Stomach (tissue), 4 donors: ENCODE data around the gene SRP19.

Experiments used
- CTCF ChIP-seq, 7 experiments: fragments of 450-650 bp in 4 of 7; fragments of 200-600 bp in 3 of 7; sonication (generic) in 3 of 7; IDR thresholded peaks; one replicate each; pipeline ENCODE4 v1.5.1; 2016 to 2019; ENCODE audit warnings: antibody characterized with exemption in 7 of 7, control low read depth in 2 of 7, mild to moderate bottlenecking in 1 of 7
- POLR2A ChIP-seq, 4 donors: fragments of 450-650 bp; IDR thresholded peaks; one replicate each; pipeline ENCODE4 v1.6.1; 2016; ENCODE audit warnings: antibody characterized with exemption in 4 of 4, control low read depth in 2 of 4, mild to moderate bottlenecking in 1 of 4, moderate library complexity in 1 of 4
- POLR2AphosphoS5 ChIP-seq, 3 donors: sonication (generic); formaldehyde crosslinking; IDR thresholded peaks; one replicate each; pipeline ENCODE4 v1.6.1; 2016; ENCODE audit warnings: antibody characterized with exemption in 3 of 3

GRCh38 chr5:112866739-112867138 lies 5.7 kb downstream of the SRP19 start:
- TF ChIP-seq CTCF (IDR thresholded peaks at IDR 0.05): no peak
- no peak for TF ChIP-seq POLR2A (IDR thresholded peaks at IDR 0.05)
- TF ChIP-seq POLR2AphosphoS5 (IDR thresholded peaks at IDR 0.05): no peak
